Measurements from ENCODE around the gene PABPN1.

GRCh38 chr14:23361320-23361719, 40.1 kb downstream of the PABPN1 start:
- TF ChIP-seq POLR2A (IDR thresholded peaks at IDR 0.05; ENCODE audit: low read length) (no peak), RAD21 (conservative IDR thresholded peaks at IDR 0.05 in 1 of 2, IDR thresholded peaks at IDR 0.05 in 1 of 2) (no peak), MAX (IDR thresholded peaks at IDR 0.05) (no peak), CTCF (IDR thresholded peaks at IDR 0.05) (no peak), ZSCAN20 (CRISPR knock-in tag; IDR thresholded peaks at IDR 0.05) (no peak), ELK1 (IDR thresholded peaks at IDR 0.05; ENCODE audit: low read depth, low read length) (no peak), POLR2AphosphoS2 (conservative IDR thresholded peaks at IDR 0.05; ENCODE audit: low read length) (no peak), PHF8 (IDR thresholded peaks at IDR 0.05; ENCODE audit: borderline replicate concordance, low read depth) (no peak)
